GM21528 (cell line): ENCODE measurements around the gene DNAJC21.

Source experiments
- ATAC-seq: cut with Tn5 transposase; IDR thresholded peaks from one replicate; pipeline ENCODE4 v1.9.1; 2021; ENCODE audit warnings: mild to moderate bottlenecking, moderate library complexity; ENCODE audit not compliant: unreplicated experiment, low FRiP score

DNAJC21 gene

DNA sequence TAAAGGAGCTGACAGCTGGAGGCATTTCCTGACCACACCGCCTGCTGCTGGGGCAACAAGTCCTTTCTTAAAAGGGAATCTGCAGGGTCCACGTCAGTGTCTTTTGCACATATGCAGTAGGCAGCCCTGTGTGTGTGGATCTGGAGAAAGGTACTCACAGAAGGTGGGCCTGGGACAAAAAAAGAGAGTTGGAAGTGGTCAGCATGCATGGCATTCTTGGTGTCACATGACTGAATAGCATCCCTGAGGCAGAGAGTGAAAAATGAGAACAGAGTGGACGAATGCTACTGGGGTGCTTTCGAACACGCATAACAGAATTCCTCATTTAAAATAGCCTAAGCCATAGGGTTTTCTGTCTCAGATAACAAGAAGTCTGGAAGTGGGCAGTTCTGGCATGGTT lies 47.0 kb downstream of the DNAJC21 start:
- ATAC-seq = no peak

DNA sequence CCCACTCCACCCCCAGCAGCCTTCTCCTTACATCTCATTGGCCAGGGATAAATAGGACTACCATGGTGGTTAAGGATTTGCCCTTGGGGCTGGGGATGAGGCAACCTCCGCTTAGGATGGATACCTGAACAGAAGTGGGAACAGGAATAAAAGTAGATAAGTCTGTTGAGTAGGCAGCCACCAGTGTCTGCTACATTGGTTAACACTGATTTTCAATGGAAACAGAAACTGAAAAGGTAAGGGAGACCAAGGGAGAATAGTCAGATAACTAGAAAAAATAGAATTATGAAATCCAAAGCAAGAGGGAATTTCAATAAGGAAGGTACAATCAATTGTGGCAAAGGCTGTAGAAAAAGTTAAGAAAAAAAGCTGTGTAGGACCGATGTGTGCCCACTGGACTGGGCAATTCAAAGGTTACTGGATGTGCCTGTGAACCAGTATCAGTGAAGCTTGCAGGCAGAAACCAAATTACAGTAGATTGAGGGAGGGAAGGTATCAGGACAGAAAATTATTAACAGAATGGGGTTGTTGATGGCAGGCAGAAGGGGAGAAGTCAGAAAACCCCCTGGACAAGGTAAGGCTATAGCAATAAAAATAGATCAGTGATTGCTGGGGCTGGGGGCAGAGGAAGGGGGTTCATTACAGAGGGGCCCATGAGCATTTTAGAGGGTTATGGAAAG lies 48.7 kb downstream of the DNAJC21 start:
- ATAC-seq = peak; percentile 75

DNA sequence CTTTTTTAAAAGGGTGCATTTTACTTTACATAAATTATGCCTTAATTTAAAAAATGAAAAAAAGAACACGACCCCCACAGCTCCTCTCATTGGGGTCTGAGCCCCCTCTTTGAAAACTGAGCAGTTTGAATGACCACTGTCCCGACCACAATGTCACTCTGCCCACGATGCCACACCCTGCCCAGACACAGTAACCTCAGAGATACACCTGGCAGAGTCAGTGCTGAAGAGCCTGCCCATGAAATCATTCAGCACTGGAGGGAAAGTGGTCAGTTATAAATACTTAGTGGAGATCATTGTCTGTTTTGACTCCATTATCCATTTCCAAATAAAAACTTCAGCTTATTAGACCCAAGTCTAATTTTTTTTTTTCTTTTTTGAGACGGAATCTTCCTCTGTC lies 49.3 kb downstream of the DNAJC21 start:
- ATAC-seq = no peak

DNA sequence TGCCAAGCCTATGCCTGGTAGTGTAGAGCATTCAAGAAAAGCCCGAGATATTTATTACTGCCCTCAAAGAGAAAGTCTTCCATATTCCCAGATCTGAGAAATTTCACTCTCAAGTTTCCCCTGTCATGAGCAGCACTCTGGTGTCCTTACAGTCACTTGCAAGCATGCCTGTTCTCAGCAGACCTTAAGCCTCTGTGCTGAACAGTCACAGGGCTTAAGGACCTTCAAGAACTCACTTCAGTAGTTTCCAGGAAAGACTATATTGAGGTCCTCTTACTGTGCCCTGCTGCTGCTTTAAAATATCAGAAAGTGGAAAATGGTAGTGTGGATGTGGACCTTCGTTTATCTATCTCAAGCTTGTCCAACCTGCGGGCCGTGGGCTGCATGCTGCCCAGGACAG lies 53.5 kb downstream of the DNAJC21 start:
- no peak for ATAC-seq

DNA sequence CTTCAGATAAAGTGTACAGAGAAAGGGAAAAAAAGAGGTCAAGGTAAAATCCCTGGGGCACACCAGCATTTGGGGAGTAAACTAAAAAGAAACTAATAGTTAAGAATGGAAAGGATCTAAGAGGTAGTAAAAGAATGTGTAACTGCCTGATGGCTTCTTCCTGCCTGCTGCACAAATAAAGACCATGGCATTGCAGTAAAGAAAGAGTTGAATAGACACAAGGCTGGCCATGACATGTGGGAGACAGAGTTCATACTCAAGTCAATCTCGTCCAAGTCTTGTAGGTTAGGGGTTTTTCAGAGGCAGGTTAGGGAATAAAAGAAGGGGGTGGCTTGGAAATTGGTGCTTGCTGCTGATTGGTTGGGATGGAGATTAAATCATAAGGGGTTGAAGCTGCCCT lies 57.6 kb downstream of the DNAJC21 start:
- ATAC-seq = no peak

DNA sequence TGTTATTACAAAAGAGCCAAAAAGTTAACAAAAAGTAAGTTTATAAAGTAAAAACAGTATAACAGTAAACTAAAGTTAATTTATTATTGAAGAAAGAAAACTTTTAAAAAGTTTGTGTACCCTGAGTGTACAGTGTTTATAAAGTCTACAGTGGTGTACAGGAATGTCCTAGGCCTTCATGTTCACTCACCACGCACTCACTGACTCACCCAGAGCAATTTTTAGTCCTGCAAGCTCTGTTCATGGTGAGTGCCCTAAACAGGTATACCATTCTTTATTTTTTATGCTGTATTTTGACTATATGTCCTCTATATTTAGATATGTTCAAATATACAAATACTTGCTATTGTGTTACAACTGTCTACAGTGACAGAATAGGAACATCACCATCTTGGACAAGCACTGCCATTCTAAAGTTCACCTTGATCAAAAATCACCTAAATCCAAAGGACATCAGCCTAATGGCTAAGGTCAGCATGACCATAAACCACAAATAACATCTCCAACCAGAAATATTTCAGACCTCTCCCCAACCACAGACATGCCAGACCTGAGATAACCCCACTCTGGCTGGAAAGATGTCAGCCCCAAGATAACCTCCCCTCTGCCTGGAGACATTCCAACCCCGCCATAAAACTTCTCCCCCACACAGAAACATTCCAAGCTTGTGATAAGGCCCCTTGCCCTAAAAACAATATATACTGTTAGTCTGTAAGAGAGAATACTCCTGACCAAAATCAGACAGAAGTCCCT lies 62.3 kb downstream of the DNAJC21 start:
- ATAC-seq = no peak

DNA sequence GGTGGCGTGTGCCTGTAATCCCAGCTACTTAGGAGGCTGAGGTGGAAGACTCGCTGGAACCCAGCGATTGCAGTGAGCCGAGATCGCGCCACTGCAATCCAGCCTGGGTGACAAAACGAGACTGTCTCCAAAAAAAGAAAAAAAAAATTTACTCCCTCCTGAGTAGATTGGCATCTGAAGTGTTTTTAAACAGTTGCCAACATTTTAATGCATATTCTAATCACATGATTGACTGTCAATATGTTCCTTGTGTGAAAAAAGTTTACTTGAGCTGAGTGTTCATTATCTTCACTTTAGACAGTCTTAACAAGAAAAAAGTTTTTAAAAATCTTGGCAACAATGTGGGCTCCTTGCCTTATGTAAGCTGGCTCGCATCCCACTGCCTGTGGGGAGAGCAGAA lies 64.6 kb downstream of the DNAJC21 start:
- no peak for ATAC-seq

DNA sequence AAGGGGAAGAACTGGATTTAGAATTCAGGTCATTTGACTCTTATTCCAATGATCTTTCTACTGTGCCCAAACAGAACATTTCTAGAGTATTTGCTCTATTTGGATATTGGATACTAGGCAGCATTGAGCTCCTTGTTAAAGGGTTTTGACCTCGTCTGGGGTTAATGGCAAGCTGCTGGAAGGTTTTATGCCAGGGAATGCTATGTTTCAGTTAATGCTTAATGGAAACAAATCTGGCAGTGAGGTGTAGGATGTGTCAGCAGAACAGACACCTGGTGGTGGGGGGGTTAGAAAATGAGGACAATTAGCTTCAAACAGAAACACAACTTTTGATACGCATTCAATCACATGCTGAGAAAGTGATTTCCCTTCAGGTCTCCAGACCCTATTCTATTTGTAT lies 66.9 kb downstream of the DNAJC21 start:
- no peak for ATAC-seq

DNA sequence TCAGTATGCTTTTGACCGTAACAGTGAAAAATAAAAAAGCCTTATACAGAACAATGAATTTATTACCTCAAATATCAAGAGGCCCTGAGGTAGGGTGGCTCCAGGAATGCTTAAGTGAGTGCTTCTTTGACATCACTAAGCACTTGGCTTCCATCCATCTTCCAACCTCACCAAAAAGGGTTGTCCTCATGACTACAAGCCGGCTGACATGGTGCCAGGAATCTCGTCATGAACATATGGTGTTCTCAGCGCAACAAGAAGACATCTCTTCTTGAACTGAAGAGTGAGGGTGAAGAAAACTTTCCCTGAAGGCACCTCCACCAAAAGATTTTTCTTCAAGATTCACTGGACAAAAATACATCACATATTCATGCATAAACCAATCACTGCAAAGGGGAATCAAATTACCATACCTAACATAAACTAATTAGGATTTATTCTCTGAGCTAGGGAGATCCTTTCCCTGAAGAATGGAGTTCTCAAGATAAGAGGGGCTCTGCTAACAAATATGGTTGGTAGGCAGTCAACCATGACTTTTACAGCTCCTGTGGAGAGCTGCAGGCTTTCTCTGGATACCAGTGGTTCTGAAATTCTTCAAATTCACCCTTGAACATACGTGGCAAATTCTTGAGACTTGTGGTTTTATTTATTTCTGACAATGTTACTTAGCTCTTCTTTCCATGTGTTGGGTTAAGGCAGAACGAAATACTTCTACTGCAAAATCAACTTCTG lies 68.9 kb downstream of the DNAJC21 start:
- ATAC-seq = no peak

DNA sequence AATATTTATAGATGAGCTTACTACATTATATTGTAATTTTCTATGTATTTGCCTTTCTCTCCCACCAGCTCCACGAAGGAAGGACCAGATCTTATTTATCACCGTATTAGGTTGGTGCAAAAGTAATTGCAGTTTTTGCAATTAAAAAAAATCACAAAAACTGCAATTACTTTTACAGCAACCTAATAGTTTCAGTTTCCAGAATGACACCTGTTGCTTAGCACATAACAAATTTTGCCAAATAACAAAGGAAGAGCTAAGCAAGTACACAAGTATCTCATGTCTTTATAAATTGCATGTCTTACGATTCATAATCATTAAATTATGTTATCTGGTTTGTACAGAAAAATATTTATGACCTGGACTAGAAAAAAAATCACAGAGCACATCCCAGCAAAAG lies 72.5 kb downstream of the DNAJC21 start:
- no peak for ATAC-seq

DNA sequence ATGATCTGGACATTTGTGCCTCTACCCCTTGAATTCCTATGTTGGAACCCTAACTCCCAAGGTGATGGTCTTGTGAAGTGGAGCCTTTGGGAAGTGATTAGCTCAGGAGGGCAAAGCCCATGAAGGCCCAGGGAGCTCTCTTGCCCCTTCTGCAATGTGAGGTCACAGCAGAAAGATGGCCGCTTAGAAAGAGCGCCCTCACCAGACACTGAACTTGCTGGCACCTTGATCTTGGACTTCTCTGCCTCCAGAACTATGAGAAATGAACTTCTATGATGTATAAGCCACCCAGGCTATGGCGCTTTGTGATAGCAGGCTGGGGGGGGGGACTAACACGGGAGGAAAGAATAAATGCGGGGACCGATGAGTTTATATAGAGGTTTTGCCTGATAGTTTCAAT lies 73.1 kb downstream of the DNAJC21 start:
- ATAC-seq = no peak

DNA sequence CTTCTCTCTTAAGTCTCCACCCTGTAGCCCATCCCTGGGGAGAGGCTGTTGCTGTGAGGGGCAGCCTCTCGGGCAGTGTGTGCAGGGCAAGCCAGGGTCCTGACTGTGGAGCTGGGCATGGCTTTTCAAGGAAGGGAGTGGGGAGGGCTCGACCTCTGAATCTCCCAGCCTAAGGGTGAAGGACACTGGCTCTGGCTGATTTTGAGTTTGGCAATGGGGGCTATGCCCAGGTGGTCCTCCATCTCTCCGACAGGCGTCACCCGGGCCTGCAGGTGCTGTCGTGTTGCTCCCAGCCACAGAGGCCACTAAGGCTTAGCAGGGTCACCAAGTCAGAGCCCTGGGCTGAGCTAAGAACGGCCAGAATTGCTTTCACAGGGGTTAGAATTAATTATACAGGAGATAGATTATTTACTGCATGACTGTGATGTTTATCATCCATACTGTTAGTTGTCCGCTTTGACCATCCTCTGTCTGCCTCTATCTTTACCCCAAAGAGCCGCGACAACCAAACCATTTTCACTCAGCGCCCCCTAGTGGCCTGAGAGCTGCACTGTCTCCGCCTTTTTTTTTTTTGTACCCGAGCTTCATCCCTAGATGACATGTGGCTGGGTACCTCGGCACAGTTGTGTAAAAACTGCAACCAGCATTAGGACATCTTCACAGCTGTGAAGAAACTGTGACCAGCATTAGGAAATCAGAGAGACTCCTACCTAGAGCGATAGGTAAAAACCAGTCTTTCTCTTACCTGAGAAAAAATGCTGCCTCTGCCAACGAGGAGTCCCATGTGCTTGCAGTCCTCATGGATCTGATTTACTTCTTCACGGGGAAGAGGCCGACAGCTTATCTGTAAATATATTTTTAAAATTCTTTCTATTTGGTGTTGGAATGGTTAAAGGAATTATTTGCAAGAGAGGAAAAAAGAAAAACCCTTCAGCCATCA lies 73.9 kb downstream of the DNAJC21 start:
- ATAC-seq = peak; percentile 80

DNA sequence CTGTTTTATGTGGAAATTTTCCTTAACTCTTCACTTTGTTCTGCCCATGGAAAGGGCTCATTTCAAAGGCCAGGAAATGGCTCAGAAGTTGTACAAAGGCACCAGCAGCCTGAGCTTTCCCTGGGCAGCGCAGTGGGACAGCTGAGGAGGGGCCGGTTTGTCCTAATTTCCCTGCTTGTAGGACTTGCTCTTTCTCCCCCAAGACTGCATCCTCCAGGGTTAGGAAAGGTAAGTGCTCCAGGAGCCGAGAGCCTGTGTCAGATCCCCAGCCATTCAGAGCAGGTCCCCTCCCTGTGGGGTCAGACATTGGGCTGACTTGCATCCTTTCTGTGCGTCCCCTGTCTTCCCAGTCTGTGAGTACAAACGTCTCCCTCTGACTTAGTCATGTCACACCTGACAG lies 74.8 kb downstream of the DNAJC21 start:
- no peak for ATAC-seq

DNA sequence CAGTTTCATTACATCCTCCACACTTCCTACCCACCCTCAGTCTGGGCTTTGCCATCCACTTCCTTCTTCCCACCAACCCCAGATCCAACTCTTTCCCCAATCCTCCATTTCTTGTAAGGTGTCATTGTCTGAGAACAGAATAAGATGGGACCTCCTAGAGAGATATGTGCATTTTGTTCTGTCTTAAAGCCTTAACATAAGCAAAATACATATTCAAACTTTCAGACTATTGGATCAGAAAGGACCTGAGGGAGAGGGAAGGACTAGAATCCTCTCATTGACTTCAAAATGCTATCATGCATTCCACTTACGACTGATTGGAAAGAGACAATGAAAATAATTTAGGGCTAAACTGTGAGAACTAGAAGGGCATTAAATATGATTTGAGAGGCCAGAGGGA lies 75.4 kb downstream of the DNAJC21 start:
- no peak for ATAC-seq
